Kidney (tissue), 14 donors: Measurements from ENCODE around the gene CBLB. TPM values are rescaled to one million over a fixed set of nuclear protein-coding genes. Genes with fewer than 3 reads are reported as not detected.

Source experiments
- DNase-seq, 5 donors: peaks; one replicate each; pipeline ENCODE4 v3.0.0-alpha.2; 2013 to 2020
- FAIRE-seq: peaks from 2 replicates; lab custom pipeline; 2012; peaks lifted over from hg19 to GRCh38; lab: Jason Lieb, UNC
- H3K27ac ChIP-seq, 2 donors: one replicate each; pipeline ENCODE4 v1.7.0; 2013; ENCODE audit warnings: low read depth in 2 of 2, low read length in 2 of 2, inconsistent platforms in 1 of 2
- H3K27me3 ChIP-seq: one replicate; pipeline ENCODE4 v1.7.1; 2013; ENCODE audit warnings: low read length, inconsistent platforms; ENCODE audit not compliant: control insufficient read depth, insufficient read depth
- H3K36me3 ChIP-seq, 3 donors: one replicate each; pipeline versions ENCODE4 v1.7.0 to v1.7.1; 2013; ENCODE audit warnings: low read length in 3 of 3, control low read depth in 1 of 3, inconsistent platforms in 1 of 3; ENCODE audit not compliant: insufficient read depth in 3 of 3, control insufficient read depth in 2 of 3
- H3K4me1 ChIP-seq, 3 donors: one replicate each; pipeline versions ENCODE4 v1.7.0 to v1.7.1; 2013; ENCODE audit warnings: low read length in 3 of 3, inconsistent platforms in 1 of 3, low read depth in 1 of 3; ENCODE audit not compliant: control insufficient read depth in 2 of 3, insufficient read depth in 2 of 3
- H3K4me3 ChIP-seq, 3 donors: one replicate each; pipeline versions ENCODE4 v1.7.0 to v1.8.1; 2013; ENCODE audit warnings: low read length in 3 of 3, control low read depth in 1 of 3, inconsistent platforms in 1 of 3
- H3K9ac ChIP-seq, 3 donors: one replicate each; pipeline versions ENCODE4 v1.7.0 to v1.7.1; 2013; ENCODE audit warnings: low read length in 3 of 3, control low read depth in 1 of 3, inconsistent platforms in 1 of 3
- H3K9me3 ChIP-seq, 3 donors: one replicate each; pipeline versions ENCODE4 v1.7.0 to v1.7.1; 2013; ENCODE audit warnings: low read length in 3 of 3, control low read depth in 1 of 3, inconsistent platforms in 1 of 3; ENCODE audit not compliant: control insufficient read depth in 2 of 3, insufficient read depth in 1 of 3
- intact Hi-C: fragments of 100-400 bp; cut with DNase I; formaldehyde crosslinking; loops from one replicate; pipeline ENCODE4 v1.11.1; 2022
- polyA plus RNA-seq: library from polyadenylated mRNA; stranded (reverse); fragments of 350-450 nt; fragmentation: Illumina TruSeq; extraction: RNeasy Lipid Tissue Mini Kit (QIAGEN cat#74804); gene quantifications from one replicate; pipeline ENCODE4 v1.2.3, GENCODE V29; 2014; ENCODE audit warnings: low read depth, low replicate concordance; ENCODE audit not compliant: insufficient read depth
- total RNA-seq: library from RNA; stranded (reverse); fragmentation: NEBNext Ultra II Directional; extraction: Animal tissue kit (Norgen Biotek cat#: 25700); gene quantifications from one replicate; pipeline ENCODE4 v1.2.1, GENCODE V29; 2021
- TF ChIP-seq, protein P1 (sequence below): IDR thresholded peaks from 3 replicates; pipeline ENCODE4 v1.5.1; 2012; ENCODE audit warnings: mild to moderate bottlenecking, moderate library complexity, borderline replicate concordance; ENCODE audit not compliant: insufficient read depth; ENCODE audit errors: extremely low read depth
- donor health status: control.
- donor health status: control.
- donor health status: control.
- donor health status: control.
- donor health status: control.
- donor health status: DM: yes; HTN: yes; CAD: no.
- donor health status: Normal renal cell carcinoma (clear cell type).

CBLB gene
- total and polyA plus RNA-seq, 2 donors from 2014 or later = 7.7 to 48.4 TPM

- FAIRE-seq (peak; percentile 33), DNase-seq (peak in 1 of 5 donors; percentile 55)
- H3K9me3 ChIP-seq = no peaks in the 10 kb centered on the region
- no peaks in the 10 kb centered on the region for H3K36me3 ChIP-seq
- H3K9ac ChIP-seq = no peak overlapping the region
- no peak overlapping the region for H3K4me3 ChIP-seq
- peak overlapping the region; percentile 6 to 26 for H3K27ac ChIP-seq
- TF ChIP-seq, protein P1, sequence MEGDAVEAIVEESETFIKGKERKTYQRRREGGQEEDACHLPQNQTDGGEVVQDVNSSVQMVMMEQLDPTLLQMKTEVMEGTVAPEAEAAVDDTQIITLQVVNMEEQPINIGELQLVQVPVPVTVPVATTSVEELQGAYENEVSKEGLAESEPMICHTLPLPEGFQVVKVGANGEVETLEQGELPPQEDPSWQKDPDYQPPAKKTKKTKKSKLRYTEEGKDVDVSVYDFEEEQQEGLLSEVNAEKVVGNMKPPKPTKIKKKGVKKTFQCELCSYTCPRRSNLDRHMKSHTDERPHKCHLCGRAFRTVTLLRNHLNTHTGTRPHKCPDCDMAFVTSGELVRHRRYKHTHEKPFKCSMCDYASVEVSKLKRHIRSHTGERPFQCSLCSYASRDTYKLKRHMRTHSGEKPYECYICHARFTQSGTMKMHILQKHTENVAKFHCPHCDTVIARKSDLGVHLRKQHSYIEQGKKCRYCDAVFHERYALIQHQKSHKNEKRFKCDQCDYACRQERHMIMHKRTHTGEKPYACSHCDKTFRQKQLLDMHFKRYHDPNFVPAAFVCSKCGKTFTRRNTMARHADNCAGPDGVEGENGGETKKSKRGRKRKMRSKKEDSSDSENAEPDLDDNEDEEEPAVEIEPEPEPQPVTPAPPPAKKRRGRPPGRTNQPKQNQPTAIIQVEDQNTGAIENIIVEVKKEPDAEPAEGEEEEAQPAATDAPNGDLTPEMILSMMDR = no peak
- peaks cover 0 to 3% (median 0%) of the 10 kb centered on the region in 3 donors for H3K4me1 ChIP-seq
- intact Hi-C loops = no loop called here
- H3K27me3 ChIP-seq = no peaks in the 10 kb centered on the region
These were observed 38.0 kb upstream of the CBLB start for GRCh38 chr3:105906836-105907235.

DNA sequence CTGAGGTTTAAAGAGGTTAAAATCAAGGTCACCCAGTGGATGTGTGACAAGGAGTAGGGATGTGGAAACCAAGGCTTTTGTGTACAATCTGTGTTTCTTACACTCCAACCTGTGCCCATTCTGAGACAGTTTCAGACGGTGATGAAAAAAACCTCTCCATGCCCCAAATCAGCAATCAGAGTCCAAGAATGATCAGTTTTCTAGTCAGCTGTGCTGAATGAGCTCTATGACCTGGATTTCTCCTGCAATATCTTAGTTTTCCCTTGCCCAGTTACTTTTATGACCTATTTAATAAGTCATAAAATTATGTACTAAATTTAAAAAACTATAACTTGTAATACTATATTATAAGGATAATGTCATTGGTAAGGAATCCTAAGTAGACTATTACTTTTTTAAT lies 37.5 kb upstream of the CBLB start:
- DNase-seq (no peak), FAIRE-seq (no peak)
- Histone ChIP-seq H3K4me3 (no peak overlapping the region), H3K4me1 (peaks cover 0 to 3% (median 0%) of the 10 kb centered on the region in 3 donors), H3K27ac (peak overlapping the region in 1 of 2 donors; percentile 78), H3K9ac (no peak overlapping the region), H3K27me3 (no peaks in the 10 kb centered on the region), H3K36me3 (no peaks in the 10 kb centered on the region), H3K9me3 (no peaks in the 10 kb centered on the region)
- intact Hi-C loops = no loop called here
- TF ChIP-seq, protein P1 = no peak

DNA sequence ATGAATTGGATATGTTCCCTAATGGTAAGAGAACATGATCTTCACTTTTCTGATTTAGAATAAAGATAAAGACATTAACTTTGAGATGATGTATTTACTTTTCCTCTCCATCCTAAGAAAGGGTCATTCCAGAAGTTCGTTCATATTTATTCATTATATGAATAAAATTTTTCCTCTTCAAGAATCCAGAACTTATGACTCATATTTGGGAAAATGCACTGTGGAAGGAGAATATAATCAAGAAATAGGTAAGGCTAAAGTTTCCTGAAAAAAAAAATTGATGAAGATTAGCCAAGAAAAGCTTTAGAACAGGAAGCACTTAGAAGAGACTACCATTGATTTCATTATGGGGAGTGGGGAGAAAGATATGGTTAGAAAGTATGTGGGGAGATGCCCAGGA lies 36.5 kb upstream of the CBLB start:
- no peak for FAIRE-seq
- intact Hi-C loops = no loop called here

More for the DNA sequence above, 36.5 kb upstream of the CBLB start:
- Histone ChIP-seq H3K36me3 (no peaks in the 10 kb centered on the region), H3K9ac (no peak overlapping the region), H3K9me3 (no peaks in the 10 kb centered on the region), H3K27me3 (no peaks in the 10 kb centered on the region), H3K27ac (no peak overlapping the region), H3K4me1 (peaks cover 0 to 3% (median 0%) of the 10 kb centered on the region in 3 donors), H3K4me3 (no peak overlapping the region)
- TF ChIP-seq, protein P1 = no peak
- DNase-seq = no peak
